K562 (cell line): ENCODE data around the gene FZD10.

Source experiments
- ATF3 ChIP-seq, 2 experiments: fragments of 450-650 bp in 1 of 2; sonication (generic) in 1 of 2; formaldehyde crosslinking in 1 of 2; IDR thresholded peaks in 1 of 2; conservative IDR thresholded peaks in 1 of 2; 2 replicates each; pipeline versions ENCODE4 v1.6.1 to v1.8.1; 2016 to 2023; ENCODE audit warnings: mild to moderate bottlenecking in 2 of 2, moderate library complexity in 2 of 2, inconsistent platforms in 1 of 2, missing genetic modification reagents in 1 of 2
- CTCF ChIP-seq, 3 experiments: IDR thresholded peaks in 2 of 3; conservative IDR thresholded peaks in 1 of 3; 2 replicates each; pipeline ENCODE4 v1.5.1; 2011 to 2012; ENCODE audit warnings: low read length in 3 of 3, mild to moderate bottlenecking in 3 of 3, control low read depth in 2 of 3, improper control_type of control experiment in 1 of 3, inconsistent platforms in 1 of 3, low read depth in 1 of 3, mixed read lengths in 1 of 3, moderate library complexity in 1 of 3; ENCODE audit not compliant: insufficient read depth in 2 of 3
- ESRRB ChIP-seq: fragments of 250-450 bp; sonication (Bioruptor Pico); IDR thresholded peaks from 2 replicates; pipeline ENCODE4 v1.5.0; 2020; ENCODE audit warnings: mild to moderate bottlenecking, moderate library complexity, borderline replicate concordance
- ETS1 ChIP-seq: conservative IDR thresholded peaks from 2 replicates; pipeline ENCODE4 v1.6.1; 2011; ENCODE audit warnings: low read depth, mild to moderate bottlenecking, low read length; ENCODE audit not compliant: control insufficient read depth
- FOXA3 ChIP-seq, 2 experiments: fragments of 450-650 bp in 1 of 2; sonication (generic) in 1 of 2; formaldehyde crosslinking; IDR thresholded peaks in 1 of 2; conservative IDR thresholded peaks in 1 of 2; 2 replicates each; pipeline versions ENCODE4 v1.4.0 to v1.8.0; 2020 to 2022; ENCODE audit warnings: mild to moderate bottlenecking in 2 of 2, missing genetic modification reagents in 1 of 2
- GATAD2B ChIP-seq: fragments of 450-650 bp; IDR thresholded peaks from 2 replicates; pipeline ENCODE4 v1.6.1; 2017; ENCODE audit warnings: mild to moderate bottlenecking, borderline replicate concordance
- HCFC1 ChIP-seq: IDR thresholded peaks from 2 replicates; pipeline ENCODE4 v1.6.1; 2012; ENCODE audit warnings: low read depth, low read length, improper control_type of control experiment
- RFX5 ChIP-seq: IDR thresholded peaks from 2 replicates; pipeline ENCODE4 v1.6.1; 2011; ENCODE audit warnings: low read depth, mild to moderate bottlenecking, improper control_type of control experiment, low read length
- ZBTB7A ChIP-seq: IDR thresholded peaks from 2 replicates; pipeline ENCODE4 v1.6.1; 2011; ENCODE audit warnings: low read depth, mild to moderate bottlenecking, low read length, moderate library complexity, borderline replicate concordance; ENCODE audit not compliant: control insufficient read depth
- ZNF146 ChIP-seq: IDR thresholded peaks from one replicate; pipeline ENCODE4 v1.6.1; 2018; ENCODE audit warnings: missing compliant biosample characterization; ENCODE audit not compliant: unreplicated experiment

GRCh38 chr12:130178282-130178681 lies 16.0 kb downstream of the FZD10 start:
- TF ChIP-seq CTCF (IDR thresholded peaks at IDR 0.05 in 2 of 3, conservative IDR thresholded peaks at IDR 0.05 in 1 of 3; ENCODE audit: insufficient read depth in 2 of 3, low read depth in 1 of 3, low read length in 3 of 3): no peak
- TF ChIP-seq ATF3 (IDR thresholded peaks at IDR 0.05): no peak
- TF ChIP-seq ATF3 (CRISPR knock-in tag; conservative IDR thresholded peaks at IDR 0.05): no peak
- TF ChIP-seq RFX5: no peak
- TF ChIP-seq ZBTB7A: no peak
- no peak for TF ChIP-seq ETS1
- no peak for TF ChIP-seq GATAD2B
- no peak for TF ChIP-seq HCFC1
- TF ChIP-seq ZNF146 (CRISPR knock-in tag): no peak
- no peak for TF ChIP-seq FOXA3 (CRISPR knock-in tag; conservative IDR thresholded peaks at IDR 0.05 in 1 of 2, IDR thresholded peaks at IDR 0.05 in 1 of 2)
- no peak for TF ChIP-seq ESRRB
